GM21737 (cell line): Measurements from ENCODE around the gene EFCAB11.
A peak's percentile ranks its signal among the peaks of the same experiment; 100 is the strongest.

Experiments
- ATAC-seq: cut with Tn5 transposase; IDR thresholded peaks from one replicate; pipeline ENCODE4 v1.9.1; 2021; ENCODE audit warnings: mild to moderate bottlenecking, moderate library complexity; ENCODE audit not compliant: unreplicated experiment

Gene EFCAB11, protein sequence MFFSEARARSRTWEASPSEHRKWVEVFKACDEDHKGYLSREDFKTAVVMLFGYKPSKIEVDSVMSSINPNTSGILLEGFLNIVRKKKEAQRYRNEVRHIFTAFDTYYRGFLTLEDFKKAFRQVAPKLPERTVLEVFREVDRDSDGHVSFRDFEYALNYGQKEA

DNA sequence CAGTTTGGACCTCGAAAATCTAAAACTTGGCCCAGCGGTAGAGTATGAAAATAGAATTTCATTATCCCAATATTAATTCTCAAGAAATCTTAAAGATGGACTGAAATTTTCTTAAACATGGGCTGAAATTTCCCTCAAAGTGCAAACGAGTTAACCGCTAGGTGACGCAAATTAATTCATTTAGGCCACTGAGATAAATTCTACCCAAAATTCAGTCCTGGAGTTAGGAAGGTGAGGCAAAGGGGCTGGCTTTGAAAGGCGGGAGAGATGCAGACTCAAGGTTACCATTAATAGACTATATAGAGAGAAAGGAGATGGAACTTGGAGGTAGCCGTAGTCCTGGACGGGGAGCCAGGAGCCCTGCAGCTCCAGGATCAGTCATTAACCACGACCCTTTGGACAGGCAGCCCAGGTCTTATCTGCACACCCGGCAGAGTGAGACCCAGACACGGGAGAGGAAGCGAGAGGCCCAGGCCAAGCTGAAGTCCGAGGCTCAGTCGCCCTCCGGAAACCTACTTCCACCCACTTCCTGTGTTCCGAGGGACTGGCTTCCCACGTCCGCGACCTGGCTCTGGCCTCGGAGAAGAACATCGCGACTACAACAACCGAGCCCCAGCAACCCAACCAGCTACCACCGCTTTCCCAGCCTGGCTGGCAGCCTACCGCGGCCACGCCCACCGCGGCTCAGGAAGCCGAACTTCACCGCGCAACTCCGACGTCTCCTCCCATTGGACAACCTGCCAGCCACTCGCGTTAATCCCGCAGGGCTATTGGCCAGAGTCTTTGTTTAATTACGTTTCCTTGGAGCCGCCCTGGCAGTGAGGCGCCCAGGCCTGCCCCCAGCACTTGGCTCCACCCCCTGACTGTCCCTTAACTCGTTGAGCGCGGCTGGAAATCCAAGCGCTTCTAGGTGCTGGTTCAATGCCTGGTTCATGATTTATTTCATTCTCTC is at the start of gene EFCAB11:
Gene EFCAB11, minus strand, starts transcription at position 661 of the 952 bp plus-strand sequence. Its CDS starts 70 bp downstream, at position 591.
- peak; percentile 76 for ATAC-seq

DNA sequence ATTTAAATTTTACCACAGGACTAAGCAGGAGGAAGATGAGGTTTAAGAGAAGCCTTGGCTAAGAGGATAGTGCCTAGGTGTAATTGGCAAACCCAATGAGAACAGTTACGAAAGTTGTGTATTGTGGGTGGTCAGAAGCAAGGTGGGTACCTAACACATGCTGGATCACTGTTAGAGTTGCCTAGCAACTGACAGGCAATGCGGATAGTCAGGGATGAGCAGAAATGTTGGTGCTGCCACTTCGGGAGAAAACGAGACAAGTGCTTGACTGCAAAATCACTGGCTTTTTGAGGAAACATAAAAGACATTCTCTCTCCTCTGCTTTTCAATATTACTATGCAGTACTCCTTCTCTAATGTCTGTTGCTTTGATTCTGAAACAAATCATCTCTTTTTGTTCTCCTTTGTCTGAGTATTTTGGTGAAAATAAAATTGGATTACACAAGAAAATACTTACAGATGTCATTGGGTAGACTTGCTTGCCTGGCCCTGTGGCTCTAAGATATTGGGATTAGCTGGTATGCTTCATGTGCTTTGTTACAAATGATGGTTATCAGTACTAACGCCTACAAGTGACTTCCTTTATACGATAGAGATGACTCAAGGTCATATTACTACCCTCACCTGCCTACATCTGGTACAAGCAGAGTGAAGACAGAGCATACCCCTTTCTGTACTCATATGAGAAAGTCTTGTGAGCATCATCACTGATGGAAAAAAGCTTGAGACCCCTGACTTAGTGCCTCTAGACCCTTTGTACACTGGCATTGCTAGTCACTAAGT is 49.2 kb upstream of the EFCAB11 start:
- ATAC-seq: no peak

DNA sequence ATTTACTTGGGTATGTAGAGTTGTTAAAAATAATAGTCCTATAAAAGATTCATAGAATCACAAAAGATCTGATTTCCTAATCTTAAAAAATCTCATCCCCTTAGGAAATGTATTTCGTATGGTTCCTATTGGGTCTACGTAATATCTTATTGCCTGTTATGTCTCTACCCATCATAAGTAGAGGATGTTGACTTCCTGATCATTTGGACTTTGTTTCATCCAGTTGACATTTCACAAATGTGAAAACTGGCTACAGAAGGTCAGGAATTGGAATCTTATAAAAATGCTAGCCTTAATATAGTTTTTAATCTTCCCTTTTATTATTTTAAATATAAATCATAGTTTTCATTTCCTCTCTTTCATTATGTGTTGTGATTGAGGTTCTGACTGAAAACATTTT is 46.4 kb upstream of the EFCAB11 start:
- no peak for ATAC-seq

DNA sequence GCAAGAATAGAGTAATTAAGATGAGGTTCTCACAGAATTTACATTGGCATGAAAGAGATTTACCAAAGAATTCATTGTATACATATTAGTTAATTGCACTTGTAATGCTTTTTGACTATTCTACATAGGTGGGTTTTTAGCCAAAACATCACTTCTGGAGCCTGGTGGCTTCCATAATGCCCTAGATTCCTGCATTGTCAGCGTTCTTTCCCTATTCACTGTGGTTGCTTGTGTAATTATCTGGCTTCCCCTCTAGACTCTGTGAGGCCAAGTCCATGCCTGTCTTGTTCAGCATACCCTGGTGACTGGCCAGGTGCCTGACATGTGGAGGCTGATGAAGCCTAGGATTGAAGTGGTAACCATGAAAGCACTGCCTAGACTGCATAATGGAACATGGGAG is 42.4 kb upstream of the EFCAB11 start:
- ATAC-seq: no peak

DNA sequence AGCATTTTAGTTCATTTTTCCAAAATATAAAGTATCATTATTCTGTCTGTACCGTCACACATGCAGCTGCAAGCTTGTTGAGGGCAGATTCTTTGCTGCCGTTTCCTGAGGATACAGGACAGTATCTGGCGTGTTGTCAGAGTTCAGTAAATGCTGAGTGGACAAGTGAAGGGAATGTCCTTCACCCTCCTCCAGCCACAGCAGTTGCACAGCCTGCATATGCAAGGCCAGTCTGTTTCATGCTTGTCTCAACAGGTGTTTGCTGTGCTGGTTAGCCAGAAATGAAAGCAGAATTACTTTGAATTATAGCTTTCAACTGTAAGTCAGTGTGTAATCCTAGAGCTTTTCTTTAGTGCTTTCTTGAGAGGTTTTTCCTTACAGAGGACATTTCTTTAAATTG is 37.7 kb upstream of the EFCAB11 start:
- no peak for ATAC-seq

DNA sequence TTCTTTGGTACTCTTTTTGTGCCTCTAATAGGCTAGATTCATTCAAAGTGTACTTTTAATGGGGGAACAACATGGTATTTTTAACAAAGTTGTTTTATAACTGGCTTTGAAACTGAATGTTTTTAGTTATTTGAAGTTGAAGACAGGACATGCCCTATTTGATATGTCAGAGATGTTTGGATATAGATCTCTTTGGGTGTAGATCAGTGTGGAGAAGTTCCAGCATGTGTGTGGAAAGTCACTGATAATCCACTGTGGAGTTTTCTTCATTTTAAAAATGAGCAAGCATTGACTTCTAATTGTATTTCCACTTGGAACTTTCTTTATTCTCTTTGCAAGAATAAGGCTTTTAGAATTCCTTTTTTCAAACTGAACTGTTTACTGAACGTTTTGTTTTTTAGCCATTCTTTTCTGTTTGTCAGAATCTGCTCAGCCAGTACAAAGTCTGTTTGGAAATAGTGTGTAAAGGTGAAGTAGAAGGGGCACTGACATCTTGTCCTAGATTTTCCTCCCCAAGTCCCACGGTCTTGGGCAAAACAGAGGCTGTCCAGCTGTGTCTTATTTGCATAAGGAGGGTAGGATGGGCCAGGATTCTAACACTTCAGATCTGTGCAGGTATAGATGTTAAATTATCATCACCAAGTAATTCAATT is 36.2 kb upstream of the EFCAB11 start:
- ATAC-seq: no peak

DNA sequence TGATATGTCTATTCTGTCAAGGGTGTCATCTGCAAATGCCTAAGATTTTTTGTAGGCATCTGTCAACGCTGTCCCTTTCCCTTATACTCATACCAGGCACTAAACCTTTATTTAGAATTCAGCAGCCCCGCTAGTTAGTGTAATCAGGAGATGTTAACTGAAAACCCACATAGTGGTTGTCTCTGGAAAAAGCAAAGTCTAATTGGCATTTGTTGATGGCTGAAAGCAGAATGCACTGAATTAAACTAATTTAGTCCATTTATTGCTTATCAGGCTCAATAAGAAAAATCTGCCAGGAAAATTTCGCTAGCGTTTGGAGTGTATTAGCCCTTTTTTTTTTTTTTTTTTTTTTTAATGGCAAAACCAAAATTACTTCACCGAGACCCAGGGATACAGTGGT is 35.7 kb upstream of the EFCAB11 start:
- no peak for ATAC-seq

DNA sequence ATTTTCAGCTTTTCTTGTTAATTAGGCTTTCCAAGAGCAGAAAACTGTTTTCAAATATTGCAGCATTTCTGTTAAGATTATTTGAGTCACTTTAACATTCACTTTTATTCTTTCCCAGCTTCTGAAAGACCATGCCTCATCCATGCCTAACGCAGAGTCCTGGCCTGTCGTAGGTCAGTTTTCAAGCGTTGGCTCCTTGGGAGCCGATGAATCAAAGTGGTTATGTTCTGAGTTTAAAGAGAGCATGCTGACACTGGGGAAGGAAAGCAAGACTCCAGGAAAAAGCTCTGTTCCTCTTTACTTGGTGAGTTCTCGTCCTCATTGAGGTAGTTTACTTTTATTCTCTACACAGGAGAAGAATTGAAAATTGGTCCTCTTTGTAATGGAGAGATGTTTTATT is 34.3 kb upstream of the EFCAB11 start:
- no peak for ATAC-seq

DNA sequence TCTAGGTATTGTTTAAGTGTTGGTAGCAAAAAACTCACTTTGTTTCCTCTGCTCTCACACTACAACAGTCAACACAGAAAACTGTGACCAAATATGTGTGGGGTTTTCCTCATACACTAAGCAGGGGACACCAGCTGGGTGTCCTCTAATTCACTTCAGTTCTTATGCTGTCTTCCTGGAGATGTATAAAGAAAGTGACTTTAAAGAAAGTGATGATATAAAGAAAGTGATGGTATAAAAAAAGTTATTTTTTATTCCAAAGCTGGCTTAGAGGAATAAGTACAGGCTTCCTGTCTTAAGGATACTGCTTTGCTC is 32.6 kb upstream of the EFCAB11 start:
- ATAC-seq: no peak

DNA sequence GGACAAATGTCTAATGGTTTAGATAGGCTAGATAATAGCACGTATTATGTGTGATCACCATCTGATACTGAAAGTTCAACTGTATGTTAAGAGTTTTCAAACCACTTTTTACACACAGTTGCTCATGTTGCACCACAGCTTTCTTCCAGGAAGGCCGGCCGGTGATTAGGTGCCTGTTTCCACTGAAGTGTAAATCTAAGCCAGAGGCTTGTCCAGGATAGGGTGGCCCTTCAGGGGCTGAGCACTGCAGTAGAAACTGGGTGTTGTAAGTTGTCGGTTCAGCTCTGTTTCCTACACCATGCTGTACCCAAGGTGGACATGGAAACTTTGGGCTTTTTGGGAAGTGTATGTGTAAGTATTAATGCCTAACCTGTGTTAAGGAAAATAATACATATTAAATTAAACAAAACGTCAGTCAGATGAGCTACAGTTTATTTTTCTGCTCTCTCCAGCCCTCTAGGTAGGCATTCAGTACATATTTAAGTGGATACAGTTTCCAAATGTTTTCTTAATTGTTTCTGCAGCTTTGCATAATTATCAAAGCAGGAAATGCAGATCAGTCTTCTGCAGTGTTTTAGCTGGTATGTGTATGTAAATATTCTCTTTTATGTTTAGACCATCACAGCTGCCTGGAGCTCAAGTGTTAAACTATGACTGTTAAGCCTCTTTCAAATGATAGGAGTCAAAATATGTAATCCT is 32.1 kb upstream of the EFCAB11 start:
- no peak for ATAC-seq

DNA sequence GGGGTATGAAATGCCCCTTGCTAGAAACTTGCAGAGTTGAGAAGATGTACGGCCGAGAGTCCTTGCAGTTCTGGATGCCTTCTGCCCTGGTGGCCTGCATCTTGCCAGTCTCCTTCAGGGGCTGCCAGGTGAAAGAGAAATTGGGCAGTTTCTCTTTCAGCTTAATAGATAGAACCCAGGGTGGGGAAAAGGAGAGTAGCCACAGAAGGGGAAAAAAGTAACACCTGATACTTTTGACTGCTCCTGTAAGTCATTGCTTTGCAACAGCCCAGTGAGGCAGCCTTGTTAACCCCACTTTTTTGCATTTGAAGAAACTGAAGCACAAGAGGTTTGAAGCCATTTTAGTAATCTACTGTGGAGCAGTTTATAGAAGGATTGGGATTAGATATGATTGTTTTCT is 28.8 kb upstream of the EFCAB11 start:
- no peak for ATAC-seq

DNA sequence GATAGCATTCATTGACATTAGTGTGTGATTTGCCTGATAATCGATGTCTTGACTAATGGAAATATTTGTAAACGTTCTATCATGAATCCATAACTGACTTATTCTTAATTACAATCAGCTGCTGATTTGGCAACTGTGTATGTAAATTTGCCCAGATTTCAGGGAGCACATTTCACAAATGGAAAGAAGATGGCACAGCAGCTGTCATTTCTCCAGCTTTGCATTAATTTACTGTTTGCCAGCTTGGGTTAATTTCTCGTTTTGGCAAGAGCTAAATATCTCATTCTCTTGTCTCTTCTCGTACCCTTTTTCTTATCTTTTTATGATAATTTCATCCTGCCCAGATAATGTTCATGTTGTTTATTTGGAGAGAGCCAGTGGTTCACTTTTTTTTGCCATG is 24.1 kb upstream of the EFCAB11 start:
- ATAC-seq: no peak

DNA sequence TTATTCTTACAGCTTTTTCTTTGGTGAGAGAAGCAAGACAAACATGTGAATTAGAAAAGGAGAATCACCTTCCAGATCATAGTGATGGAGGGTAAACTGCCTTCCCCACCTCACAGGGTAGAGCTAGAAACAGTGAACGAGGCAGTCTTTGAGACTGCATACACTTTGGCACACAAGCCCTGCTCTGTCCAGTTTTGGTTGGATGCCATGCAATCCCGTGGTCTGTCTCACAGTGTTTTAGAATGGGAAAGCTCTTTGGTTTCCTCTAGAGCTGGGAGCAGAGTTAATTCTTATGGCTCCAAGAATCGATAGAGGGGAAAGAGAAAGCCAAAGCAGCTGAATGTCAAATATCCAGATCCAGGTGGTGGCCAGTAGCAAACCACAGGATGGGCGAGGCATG is 23.1 kb upstream of the EFCAB11 start:
- no peak for ATAC-seq

DNA sequence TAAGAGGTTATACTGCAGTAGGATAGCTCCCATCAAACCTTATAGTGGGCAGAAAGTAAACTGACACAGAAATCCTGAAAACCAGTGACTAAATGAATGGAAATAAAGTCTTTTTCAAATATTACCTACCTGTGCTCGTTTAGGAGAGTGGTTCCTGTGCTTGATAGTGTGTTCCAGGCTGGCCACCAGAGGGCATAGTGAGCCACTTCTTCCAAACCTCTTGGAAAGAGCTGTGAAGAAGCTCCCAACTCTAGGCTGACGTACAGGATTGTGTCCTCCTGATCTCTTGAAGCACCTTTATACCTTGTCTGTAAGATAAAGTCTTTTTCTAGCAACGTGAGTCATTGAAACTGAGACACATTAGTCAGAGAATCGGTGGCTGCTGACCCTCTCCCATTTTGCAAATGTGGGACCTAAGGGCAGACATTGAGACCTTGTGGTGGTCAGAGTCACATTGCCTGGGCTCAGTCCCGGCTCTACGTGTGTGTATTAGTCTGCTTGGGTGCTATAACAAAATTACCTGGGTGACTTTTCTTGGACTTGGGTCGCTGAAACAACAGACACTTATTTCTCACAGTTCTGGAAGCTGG is 18.8 kb upstream of the EFCAB11 start:
- ATAC-seq: no peak

DNA sequence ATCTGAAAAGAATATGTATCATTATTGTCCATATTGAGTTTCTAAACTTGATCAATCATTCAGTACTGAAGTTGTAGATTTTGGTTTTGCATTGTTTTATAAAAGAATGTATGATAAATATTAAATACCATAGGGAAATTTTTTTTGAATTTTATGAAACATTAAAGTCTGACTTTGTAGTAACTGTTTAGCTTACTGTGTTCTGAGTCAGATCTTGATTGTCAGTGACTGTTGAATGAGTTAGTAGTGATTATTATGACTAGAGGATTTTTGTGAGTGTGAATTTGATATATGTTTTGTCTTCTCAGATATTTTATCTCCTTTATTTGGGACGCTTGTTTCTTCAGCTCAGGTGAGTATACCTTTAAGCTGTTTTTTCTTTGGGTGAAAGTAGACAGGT is 11.3 kb upstream of the EFCAB11 start:
- no peak for ATAC-seq

DNA sequence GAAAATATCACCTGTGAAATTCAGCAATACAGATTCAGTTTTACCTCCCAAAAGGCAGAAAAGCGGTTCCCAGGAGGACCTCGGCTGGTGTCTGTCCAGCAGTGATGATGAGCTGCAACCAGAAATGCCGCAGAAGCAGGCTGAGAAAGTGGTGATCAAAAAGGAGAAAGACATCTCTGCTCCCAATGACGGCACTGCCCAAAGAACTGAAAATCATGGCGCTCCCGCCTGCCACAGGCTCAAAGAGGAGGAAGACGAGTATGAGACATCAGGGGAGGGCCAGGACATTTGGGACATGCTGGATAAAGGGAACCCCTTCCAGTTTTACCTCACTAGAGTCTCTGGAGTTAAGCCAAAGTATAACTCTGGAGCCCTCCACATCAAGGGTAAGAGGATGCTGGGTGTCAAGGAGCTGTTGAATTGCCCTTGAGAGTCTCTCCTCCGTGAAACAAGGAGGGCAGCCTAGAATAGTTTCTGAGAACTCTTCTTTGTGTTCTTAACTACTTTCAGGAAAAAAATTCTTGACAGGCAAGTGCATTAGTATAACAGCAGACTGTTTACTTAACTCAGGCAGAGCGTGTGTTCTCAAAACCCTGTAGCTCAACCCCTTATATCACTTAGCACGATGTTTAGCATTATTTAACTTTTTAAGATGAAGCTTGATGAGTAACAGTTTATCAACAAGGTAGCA is 8.9 kb upstream of the EFCAB11 start:
- ATAC-seq: no peak

DNA sequence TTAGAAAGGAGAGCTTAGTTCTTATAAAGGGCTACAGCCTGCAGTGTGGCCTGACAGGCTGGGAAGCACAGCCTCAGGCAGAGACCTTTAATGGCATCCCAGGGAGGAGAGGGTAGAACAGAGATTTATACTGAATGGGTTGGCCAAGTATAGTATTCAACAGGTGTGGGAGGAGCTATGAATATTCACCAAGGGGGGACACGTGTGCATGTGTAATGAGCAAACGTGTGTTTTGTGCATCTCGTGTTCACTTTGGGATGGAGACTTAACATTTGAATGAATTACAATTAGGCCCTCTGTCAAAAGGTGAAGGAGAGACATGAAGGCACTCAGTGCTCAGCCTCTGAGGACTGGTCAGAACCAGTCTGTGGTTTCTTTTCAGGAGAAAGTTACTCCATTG is 6.4 kb upstream of the EFCAB11 start:
- no peak for ATAC-seq

DNA sequence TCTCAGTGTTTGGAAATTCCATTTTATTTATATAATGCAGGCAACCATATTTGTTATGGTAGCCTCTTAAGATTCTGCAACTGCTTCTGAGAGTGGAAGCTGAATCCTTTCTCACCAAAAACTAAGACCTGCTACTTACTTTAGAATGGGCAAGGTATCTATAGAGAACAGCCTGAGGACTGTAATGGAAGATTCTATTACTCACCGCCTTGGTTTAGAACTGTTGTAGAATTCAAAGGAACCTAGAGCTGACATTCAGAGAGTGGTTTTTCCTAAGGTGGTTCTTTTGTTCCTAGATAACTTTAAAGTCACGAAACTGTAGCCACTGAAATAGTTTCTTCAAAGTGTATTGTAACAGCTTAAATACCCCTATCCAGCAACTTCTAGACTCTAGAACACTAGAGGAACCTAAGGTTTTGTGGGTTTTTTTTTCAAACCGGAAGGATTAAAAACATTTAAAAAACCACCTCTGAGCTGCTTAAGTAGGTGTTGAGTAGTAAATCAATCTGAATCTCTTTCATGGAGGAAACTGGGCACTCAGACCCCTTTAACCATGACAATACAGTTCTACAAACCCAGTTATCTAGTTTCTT is 5.4 kb upstream of the EFCAB11 start:
- ATAC-seq: no peak

DNA sequence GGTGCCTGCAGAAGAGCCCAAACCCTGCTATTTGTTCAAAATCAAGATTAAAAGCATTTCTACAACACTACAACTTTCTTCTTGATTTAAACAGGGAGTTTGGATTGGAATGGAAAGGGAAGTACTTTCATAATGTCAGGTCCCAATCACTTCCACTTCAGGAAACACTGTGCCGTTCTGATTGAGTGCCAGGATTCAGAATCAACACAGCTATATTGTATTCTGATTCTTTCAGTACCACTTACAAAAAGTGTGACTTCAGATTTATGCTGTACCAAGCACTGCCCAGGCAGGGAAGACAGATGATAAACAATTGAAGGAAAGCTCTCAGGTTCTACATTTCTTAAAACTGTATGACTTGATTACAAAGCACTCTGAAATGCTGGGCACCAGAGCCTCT is 4.4 kb upstream of the EFCAB11 start:
- no peak for ATAC-seq
